H1 (cell line): ENCODE results near the gene PLEKHM3. TPM values are rescaled to one million over a fixed set of nuclear protein-coding genes. Genes with fewer than 3 reads are reported as not detected.

Source experiments
- CTCF ChIA-PET: fragments of 300-600 bp; sonication (Branson Sonifier 250); formaldehyde crosslinking; loops from one replicate; lab custom pipeline; 2021; ENCODE audit not compliant: partially characterized antibody; lab: Charles Lee
- POLR2A ChIA-PET: fragments of 300-600 bp; sonication (Branson Sonifier 250); formaldehyde crosslinking; loops from one replicate; lab custom pipeline; 2021; ENCODE audit warnings: inconsistent platforms; ENCODE audit not compliant: partially characterized antibody; lab: Charles Lee
- DNase-seq, 2 experiments: peaks; one replicate each; pipeline versions ENCODE4 v3.0.0 to v3.0.0-alpha.2; 2010 to 2022; ENCODE audit warnings: low spot score in 2 of 2, low read depth in 1 of 2, mixed read lengths in 1 of 2
- FAIRE-seq: peaks from 2 replicates; lab custom pipeline; 2011; peaks lifted over from hg19 to GRCh38; lab: Jason Lieb, UNC
- H2AFZ ChIP-seq: 2 replicates; pipeline ENCODE4 v1.8.1; 2012; ENCODE audit warnings: low read length, inconsistent platforms
- H2AK5ac ChIP-seq: 2 replicates; pipeline ENCODE4 v1.6.1; 2013; ENCODE audit warnings: low read depth, low read length
- H2BK120ac ChIP-seq: replicated peaks from 2 replicates; pipeline ENCODE3; 2013; ENCODE audit warnings: low read depth, low read length, inconsistent platforms
- H2BK12ac ChIP-seq: 2 replicates; pipeline ENCODE4 v1.6.1; 2013; ENCODE audit warnings: low read depth, low read length
- H2BK15ac ChIP-seq: 2 replicates; pipeline ENCODE4 v1.6.1; 2013; ENCODE audit warnings: low read length
- H2BK20ac ChIP-seq: 2 replicates; pipeline ENCODE4 v1.6.1; 2013; ENCODE audit warnings: low read length
- H2BK5ac ChIP-seq: 2 replicates; pipeline ENCODE4 v1.6.1; 2013; ENCODE audit warnings: low read depth, low read length
- H3K14ac ChIP-seq: 2 replicates; pipeline ENCODE4 v1.6.1; 2013; ENCODE audit warnings: inconsistent platforms; ENCODE audit not compliant: insufficient read length
- H3K18ac ChIP-seq: 2 replicates; pipeline ENCODE4 v1.6.1; 2013; ENCODE audit warnings: low read length; ENCODE audit errors: extremely low read depth
- H3K23ac ChIP-seq: 2 replicates; pipeline ENCODE4 v1.6.1; 2013; ENCODE audit warnings: inconsistent platforms; ENCODE audit not compliant: insufficient read length
- H3K23me2 ChIP-seq: 2 replicates; pipeline ENCODE4 v1.6.1; 2013; ENCODE audit warnings: low read depth, low read length
- H3K27ac ChIP-seq: 2 replicates; pipeline ENCODE4 v1.6.1; 2011; ENCODE audit warnings: low read depth, low read length, inconsistent platforms
- H3K27me3 ChIP-seq, 4 experiments: replicated peaks in 1 of 4; 1 replicate in 1 of 4; 2 replicates in 3 of 4; pipeline versions ENCODE4 v1.6.1 to v1.8.1; 2011 to 2013; ENCODE audit warnings: low read length in 3 of 4, mild to moderate bottlenecking in 3 of 4, inconsistent platforms in 2 of 4, mixed read lengths in 2 of 4, moderate library complexity in 1 of 4; ENCODE audit not compliant: control insufficient read depth in 3 of 4, insufficient read depth in 3 of 4; ENCODE audit errors: extremely low read depth in 1 of 4
- H3K36me3 ChIP-seq, 4 experiments: 2 replicates each; pipeline versions ENCODE4 v1.6.1 to v1.8.1; 2011 to 2013; ENCODE audit warnings: mild to moderate bottlenecking in 4 of 4, low read length in 3 of 4, moderate library complexity in 2 of 4, control low read depth in 1 of 4, inconsistent platforms in 1 of 4; ENCODE audit not compliant: insufficient read depth in 4 of 4, control insufficient read depth in 2 of 4
- H3K4ac ChIP-seq: replicated peaks from 2 replicates; pipeline ENCODE3; 2013; ENCODE audit warnings: low read length, low read depth, mixed read lengths, inconsistent platforms; ENCODE audit not compliant: insufficient read length
- H3K4me1 ChIP-seq, 4 experiments: replicated peaks in 1 of 4; 1 replicate in 1 of 4; 2 replicates in 3 of 4; pipeline versions ENCODE4 v1.6.1 to v1.8.1; 2011 to 2013; ENCODE audit warnings: low read length in 3 of 4, inconsistent platforms in 2 of 4, mixed read lengths in 1 of 4; ENCODE audit not compliant: insufficient read depth in 4 of 4, control insufficient read depth in 3 of 4
- H3K4me2 ChIP-seq, 2 experiments: 2 replicates each; pipeline versions ENCODE4 v1.6.1 to v1.8.1; 2011 to 2013; ENCODE audit warnings: low read depth in 2 of 2, low read length in 2 of 2, control low read depth in 1 of 2, inconsistent platforms in 1 of 2, mild to moderate bottlenecking in 1 of 2; ENCODE audit not compliant: insufficient read depth in 1 of 2
- H3K4me3 ChIP-seq, 4 experiments: fragments of 200-600, 300-600 bp in 1 of 4; sonication (generic), shearing (Covaris generic), sonication (Bioruptor Twin) in 1 of 4; 2 replicates each; pipeline versions ENCODE4 v1.5.1 to v1.8.1; 2011 to 2016; ENCODE audit warnings: low read length in 4 of 4, low read depth in 3 of 4, control low read depth in 2 of 4, inconsistent platforms in 2 of 4, mild to moderate bottlenecking in 2 of 4, mixed read lengths in 1 of 4, moderate library complexity in 1 of 4; ENCODE audit not compliant: insufficient read depth in 2 of 4; ENCODE audit errors: extremely low read depth in 1 of 4
- H3K56ac ChIP-seq: replicated peaks from 2 replicates; pipeline ENCODE3; 2013; ENCODE audit warnings: low read depth, mild to moderate bottlenecking, mixed read lengths, low read length, inconsistent platforms; ENCODE audit not compliant: insufficient read length
- H3K79me1 ChIP-seq: 2 replicates; pipeline ENCODE4 v1.6.1; 2013; ENCODE audit warnings: low read depth, low read length, control low read depth
- H3K79me2 ChIP-seq, 2 experiments: 2 replicates each; pipeline versions ENCODE4 v1.6.1 to v1.8.1; 2012 to 2013; ENCODE audit warnings: low read length in 2 of 2, mild to moderate bottlenecking in 2 of 2, inconsistent platforms in 1 of 2; ENCODE audit not compliant: insufficient read depth in 2 of 2, control insufficient read depth in 1 of 2
- H3K9ac ChIP-seq, 4 experiments: replicated peaks in 1 of 4; 1 replicate in 1 of 4; 2 replicates in 3 of 4; pipeline versions ENCODE4 v1.6.1 to v1.8.1; 2011 to 2013; ENCODE audit warnings: low read depth in 3 of 4, low read length in 3 of 4, control low read depth in 2 of 4, mild to moderate bottlenecking in 2 of 4, moderate library complexity in 2 of 4, inconsistent platforms in 1 of 4; ENCODE audit errors: extremely low read depth in 1 of 4
- H3K9me3 ChIP-seq, 2 experiments: 2 replicates each; pipeline versions ENCODE4 v1.6.1 to v1.8.1; 2012 to 2013; ENCODE audit warnings: mild to moderate bottlenecking in 2 of 2, moderate library complexity in 2 of 2, control low read depth in 1 of 2, inconsistent platforms in 1 of 2, low read depth in 1 of 2, low read length in 1 of 2, mixed read lengths in 1 of 2; ENCODE audit not compliant: insufficient read depth in 2 of 2
- H4K20me1 ChIP-seq, 2 experiments: replicated peaks in 1 of 2; 2 replicates each; pipeline versions ENCODE3 to v1.8.1; 2011 to 2013; ENCODE audit warnings: inconsistent platforms in 2 of 2, low read length in 2 of 2, mild to moderate bottlenecking in 1 of 2; ENCODE audit not compliant: insufficient read depth in 2 of 2, control insufficient read depth in 1 of 2
- H4K5ac ChIP-seq: 2 replicates; pipeline ENCODE4 v1.6.1; 2013; ENCODE audit warnings: low read length, low read depth, mixed read lengths, inconsistent platforms; ENCODE audit not compliant: insufficient read length
- H4K8ac ChIP-seq: 2 replicates; pipeline ENCODE4 v1.8.0; 2013; ENCODE audit warnings: mild to moderate bottlenecking, moderate library complexity, low read length, inconsistent platforms; ENCODE audit not compliant: insufficient read depth; ENCODE audit errors: extremely low read depth
- H4K91ac ChIP-seq: replicated peaks from 2 replicates; pipeline ENCODE3; 2013; ENCODE audit warnings: low read length, mixed read lengths, inconsistent platforms; ENCODE audit not compliant: insufficient read length
- BCL11A ChIP-seq, 2 experiments: IDR thresholded peaks; one replicate each; pipeline ENCODE4 v1.6.1; 2011; ENCODE audit warnings: low read depth in 2 of 2, low read length in 2 of 2, mild to moderate bottlenecking in 2 of 2
- WGBS, 2 experiments: shearing (Covaris generic) in 1 of 2; methylation state at CpG; one replicate each; pipeline versions ENCODE4 v1.1.6 to v1.1.7; 2013 to 2015; ENCODE audit warnings: low lambda C conversion rate in 2 of 2, mixed read lengths in 2 of 2, inconsistent platforms in 1 of 2, low coverage in 1 of 2, missing lambda C conversion rate in 1 of 2; ENCODE audit not compliant: insufficient replicate concordance in 2 of 2, insufficient coverage in 1 of 2, insufficient read length in 1 of 2; ENCODE audit errors: extremely low coverage in 1 of 2, missing lambda C conversion rate in 1 of 2; 5-methylcytosine and 5-hydroxymethylcytosine counted together
- polyA plus RNA-seq, 7 experiments: library from polyadenylated mRNA; depleted of rRNA in 3 of 7; stranded (reverse) in 5 of 7; unstranded in 2 of 7; fragments of >200 nt in 5 of 7; fragments of 200-250 nt in 2 of 7; gene quantifications; 1 replicate in 5 of 7; 2 replicates in 1 of 7; 4 replicates in 1 of 7; pipeline versions ENCODE4 v1.2.1 to v1.2.3, GENCODE V29; 2011 to 2013; ENCODE audit warnings: missing spikeins in 2 of 7, mixed read lengths in 2 of 7
- total RNA-seq: library from RNA; stranded (reverse); fragmentation: NEBNext Ultra II Directional; extraction: Animal tissue kit (Norgen Biotek cat#: 25700); gene quantifications from 2 replicates; pipeline ENCODE4 v1.2.1, GENCODE V29; 2021

Gene PLEKHM3
- total and polyA plus RNA-seq, 2 of the 8 experiments (the other 6 are each of a cell fraction or from before 2014, with no cell fraction given): 2.3 to 5.8 TPM

- H2BK15ac ChIP-seq: no peak overlapping the region
- H3K79me1 ChIP-seq: no peaks in the 10 kb centered on the region
- POLR2A ChIA-PET: no interaction called here
- no peaks in the 10 kb centered on the region for H4K20me1 ChIP-seq
- no peak overlapping the region for H3K4ac ChIP-seq
- no peak overlapping the region; the same call in 1 of the 2 replicates for H2AK5ac ChIP-seq
- no peak overlapping the region for H4K8ac ChIP-seq
- peaks cover 0 to 5% (median 2%) of the 10 kb centered on the region in 4 experiments; a peak in 2 of 7 replicates for H3K4me1 ChIP-seq
- no peaks in the 10 kb centered on the region for H3K9me3 ChIP-seq
- H3K18ac ChIP-seq: no peak overlapping the region; the same call in 1 of the 2 replicates
- H2BK12ac ChIP-seq: no peak overlapping the region
- no peaks in the 10 kb centered on the region for H3K79me2 ChIP-seq
- H4K91ac ChIP-seq: no peak overlapping the region
- TF ChIP-seq BCL11A (IDR thresholded peaks at IDR 0.05; ENCODE audit: low read depth in 2 of 2, low read length in 2 of 2): no peak
- no peak for FAIRE-seq
- H2BK5ac ChIP-seq: no peak overlapping the region
- H3K23me2 ChIP-seq: no peaks in the 10 kb centered on the region
- no peak overlapping the region for H2AFZ ChIP-seq
- no peak overlapping the region for H3K9ac ChIP-seq
- CTCF ChIA-PET: interaction anchor here (0.7 to 2.7 kb wide), 3 partner anchors 16 to 196 kb away, joined by 3 to 9 read pairs (median 5); no protein-coding TSS in a partner anchor
- no peak overlapping the region for H3K56ac ChIP-seq
- H3K23ac ChIP-seq: no peak overlapping the region
- H3K27ac ChIP-seq: no peak overlapping the region
- no peak for DNase-seq
- H3K4me2 ChIP-seq: no peak overlapping the region
- no peak overlapping the region for H4K5ac ChIP-seq
- H3K14ac ChIP-seq: no peak overlapping the region
- 50% methylated on average over 2 of the region's 2 CpGs; no CpG with 5 or more reads in 1 of the 2 experiments for WGBS, 2 experiments
- no peak overlapping the region for H2BK20ac ChIP-seq
- H3K4me3 ChIP-seq: no peak overlapping the region
- H3K36me3 ChIP-seq: no peaks in the 10 kb centered on the region
- H2BK120ac ChIP-seq: no peak overlapping the region
- no peaks in the 10 kb centered on the region for H3K27me3 ChIP-seq
Measured at GRCh38 chr2:207844648-207845047, 180.7 kb downstream of the PLEKHM3 start.
